Cardiac septum (tissue), 1 donor: Measurements from ENCODE around the gene SLC4A2. TPM values are rescaled to one million over a fixed set of nuclear protein-coding genes. Genes with fewer than 3 reads are reported as not detected.
A peak's percentile ranks its signal among the peaks of the same experiment; 100 is the strongest.
"Not testable (repeated sequence)": the region's sequence is repeated elsewhere in the genome, so short reads cannot be mapped to it uniquely, and the experiment has no call there.

Experiments used
- DNase-seq: peaks from one replicate; pipeline ENCODE4 v3.0.0-alpha.2; 2020; ENCODE audit warnings: low spot score
- intact Hi-C: fragments of 100-400 bp; cut with DNase I; formaldehyde crosslinking; loops from one replicate; pipeline ENCODE4 v1.14.0; 2022
- total RNA-seq: library from RNA; stranded (reverse); fragmentation: NEBNext Ultra II Directional; extraction: Animal tissue kit (Norgen Biotek cat#: 25700); gene quantifications from one replicate; pipeline ENCODE4 v1.2.1, GENCODE V29; 2021
- donor health status: DM: no; HTN: no; CAD: no.

Gene SLC4A2
- total RNA-seq, 1 donor from 2014 or later = 83.4 TPM

- no peak for DNase-seq
- intact Hi-C loops = loop anchor here (5.0 kb wide), 1 partner anchor 88 kb away; no protein-coding TSS in a partner anchor
Observed at GRCh38 chr7:151024435-151025056, 34.8 kb upstream of the SLC4A2 start, which contains the start of gene ATG9B. Gene ATG9B (minus strand): TSS chr7:151024494. CDS start chr7:151024423, 71 bp downstream.

DNA sequence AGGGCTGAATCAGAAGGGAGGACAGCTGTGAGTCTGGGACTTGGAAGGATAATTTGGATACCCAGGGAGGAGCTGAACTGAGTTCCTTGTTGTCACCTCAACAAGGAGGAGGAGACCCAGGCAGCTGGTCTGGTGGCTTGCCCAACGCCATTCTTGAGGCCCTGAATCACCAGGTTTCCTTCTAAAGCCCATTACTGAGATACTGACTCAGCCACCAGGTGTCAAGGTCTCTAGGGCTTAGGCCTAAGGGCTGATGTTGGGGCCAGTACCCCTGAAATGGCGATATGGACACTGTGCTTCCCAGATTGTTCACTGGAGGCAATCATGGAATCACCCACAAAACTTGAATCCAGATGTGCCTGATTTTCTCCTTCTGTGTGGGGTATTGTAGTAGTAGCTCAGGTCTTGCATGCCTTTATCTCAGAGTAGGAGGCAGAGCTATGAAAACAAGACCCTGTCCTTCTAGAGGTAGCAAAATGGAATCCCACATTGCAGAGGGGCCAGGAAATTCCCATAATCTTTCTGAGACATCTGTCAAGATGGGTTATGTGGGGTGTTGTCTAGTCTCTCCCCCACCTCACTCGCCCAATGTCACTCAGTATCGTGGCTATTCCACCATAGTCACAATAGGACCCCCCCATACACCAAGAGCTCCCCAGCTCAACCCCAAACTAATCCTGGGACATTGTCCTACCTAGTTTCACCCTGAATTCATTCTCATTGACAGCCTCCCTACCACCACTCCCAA is 33.3 kb upstream of the SLC4A2 start:
- DNase-seq = no peak
- intact Hi-C loops = loop anchor here (5.0 kb wide), 1 partner anchor 86 kb away; no protein-coding TSS in a partner anchor

GRCh38 chr7:151026771-151027727 is 32.3 kb upstream of the SLC4A2 start:
- not testable (repeated sequence) for DNase-seq
- intact Hi-C loops = loop anchor here (5.0 kb wide), 1 partner anchor 85 kb away; no protein-coding TSS in a partner anchor

- intact Hi-C loops = loop anchor here (1.0 to 5.0 kb wide), 3 partner anchors 31 to 85 kb away; partner anchors contain the start of genes FASTK and SLC4A2
- DNase-seq = not testable (repeated sequence)
Observed at GRCh38 chr7:151027728-151028130, 31.7 kb upstream of the SLC4A2 start.

- intact Hi-C loops = loop anchor here (1.0 to 5.0 kb wide), 3 partner anchors 30 to 84 kb away; partner anchors contain the start of genes FASTK and SLC4A2
- peak; percentile 98 for DNase-seq
Observed at GRCh38 chr7:151028131-151028947, 31.1 kb upstream of the SLC4A2 start, which contains the start of gene ABCB8. Gene ABCB8 (plus strand): TSS chr7:151028450. CDS start chr7:151028516, 66 bp downstream.

- no peak for DNase-seq
- intact Hi-C loops = loop anchor here (1.0 to 5.0 kb wide), 3 partner anchors 30 to 83 kb away; partner anchors contain the start of genes FASTK and SLC4A2
Observed at GRCh38 chr7:151028948-151029501, 30.4 kb upstream of the SLC4A2 start.

- no peak for DNase-seq
- intact Hi-C loops = no loop called here
Observed at GRCh38 chr7:151031011-151031410, 28.4 kb upstream of the SLC4A2 start.

- DNase-seq = no peak
Observed at GRCh38 chr7:151032936-151033863, 26.2 kb upstream of the SLC4A2 start.

GRCh38 chr7:151033864-151034249 is 25.5 kb upstream of the SLC4A2 start:
- no peak for DNase-seq
- intact Hi-C loops = no loop called here

More at GRCh38 chr7:151032936-151033863, 26.2 kb upstream of the SLC4A2 start:
- intact Hi-C loops = no loop called here

DNA sequence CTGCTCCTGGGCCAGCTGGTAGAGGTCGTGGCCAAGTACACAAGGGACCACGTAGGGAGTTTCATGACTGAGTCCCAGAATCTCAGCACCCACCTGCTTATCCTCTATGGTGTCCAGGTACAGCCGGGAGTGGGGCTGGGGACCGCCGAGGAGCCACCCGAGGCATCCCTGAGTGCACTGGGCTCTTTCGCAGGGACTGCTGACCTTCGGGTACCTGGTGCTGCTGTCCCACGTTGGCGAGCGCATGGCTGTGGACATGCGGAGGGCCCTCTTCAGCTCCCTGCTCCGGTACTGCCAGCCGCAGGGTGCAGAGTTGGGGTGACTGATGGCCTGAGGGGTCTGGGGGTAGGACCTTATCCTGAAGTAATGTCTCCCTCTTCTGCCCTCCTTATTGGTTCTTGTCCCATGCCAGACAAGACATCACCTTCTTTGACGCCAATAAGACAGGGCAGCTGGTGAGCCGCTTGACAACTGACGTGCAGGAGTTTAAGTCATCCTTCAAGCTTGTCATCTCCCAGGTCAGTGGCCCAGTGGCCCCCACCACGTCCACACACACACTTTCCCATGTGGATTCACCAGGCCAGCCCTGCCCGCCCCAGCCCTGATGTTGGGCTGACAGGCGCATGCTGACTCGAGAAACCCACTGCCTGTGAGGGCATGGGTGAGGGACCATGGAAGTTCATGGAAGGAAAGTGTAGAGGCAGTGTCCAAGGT is 24.9 kb upstream of the SLC4A2 start:
- intact Hi-C loops = no loop called here
- no peak for DNase-seq

DNA sequence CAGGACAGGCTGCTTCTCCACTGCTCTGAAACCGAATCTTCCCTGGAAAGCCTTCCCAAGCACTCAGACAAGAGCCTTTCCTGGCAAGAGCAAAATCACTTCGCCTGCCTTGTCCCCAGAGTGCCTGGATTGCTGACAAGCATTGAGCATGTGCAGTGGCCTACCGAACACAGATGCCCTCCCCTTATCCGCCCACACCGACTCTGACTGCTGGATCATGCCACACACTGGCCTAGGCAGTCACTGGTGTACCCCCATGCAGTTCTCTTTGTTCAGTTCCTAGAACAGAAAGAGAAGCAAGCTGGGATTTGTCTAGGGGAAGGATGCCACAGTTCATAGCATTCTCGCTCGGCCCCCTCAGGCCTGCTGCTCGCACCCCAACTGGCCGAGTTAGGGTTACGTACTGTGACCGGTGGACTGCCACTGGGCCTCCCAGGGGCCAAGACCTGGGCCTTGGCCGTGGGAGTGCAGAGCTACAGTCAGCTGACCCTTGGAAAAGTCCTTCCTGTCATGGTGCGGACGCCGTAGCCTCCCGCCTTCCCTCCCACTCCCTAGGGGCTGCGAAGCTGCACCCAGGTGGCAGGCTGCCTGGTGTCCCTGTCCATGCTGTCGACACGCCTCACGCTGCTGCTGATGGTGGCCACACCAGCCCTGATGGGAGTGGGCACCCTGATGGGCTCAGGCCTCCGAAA is 24.2 kb upstream of the SLC4A2 start:
- no peak for DNase-seq
- intact Hi-C loops = no loop called here

DNA sequence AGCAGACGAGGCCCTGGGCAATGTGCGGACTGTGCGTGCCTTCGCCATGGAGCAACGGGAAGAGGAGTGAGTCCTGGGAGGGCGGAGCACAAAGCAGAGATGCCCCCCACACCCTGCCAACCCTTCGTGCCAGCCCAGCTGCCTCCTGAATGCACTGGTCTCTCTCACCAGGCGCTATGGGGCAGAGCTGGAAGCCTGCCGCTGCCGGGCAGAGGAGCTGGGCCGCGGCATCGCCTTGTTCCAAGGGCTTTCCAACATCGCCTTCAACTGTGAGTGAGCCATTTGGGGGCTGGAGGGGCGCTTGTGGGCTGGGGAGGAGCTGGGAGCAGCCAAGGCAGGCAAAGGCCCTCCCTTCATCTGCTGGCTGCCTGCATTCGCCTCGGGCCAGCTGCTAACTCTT is 23.5 kb upstream of the SLC4A2 start:
- intact Hi-C loops = no loop called here
- no peak for DNase-seq

GRCh38 chr7:151038951-151039849 is 20.2 kb upstream of the SLC4A2 start:
- intact Hi-C loops = no loop called here
- DNase-seq = peak; percentile 85

GRCh38 chr7:151039850-151040548 is 19.4 kb upstream of the SLC4A2 start:
- intact Hi-C loops = no loop called here
- no peak for DNase-seq
